ENCODE data around the gene THRB.

THRB gene

GRCh38 chr3:24372559-24373197 is 122.0 kb downstream of the THRB start:
- DNase-seq = no peak

GRCh38 chr3:24370352-24371090 is 124.1 kb downstream of the THRB start:
- DNase-seq = no peak

- DNase-seq = no peak
Measured at GRCh38 chr3:24368605-24369004, 126.0 kb downstream of the THRB start.

GRCh38 chr3:24367664-24368264 is 126.9 kb downstream of the THRB start:
- DNase-seq = no peak

GRCh38 chr3:24367216-24367615 is 127.4 kb downstream of the THRB start:
- DNase-seq = no peak

- DNase-seq = no peak
Measured at GRCh38 chr3:24365168-24365567, 129.5 kb downstream of the THRB start.

- no peak for DNase-seq
Measured at GRCh38 chr3:24364359-24364758, 130.3 kb downstream of the THRB start.

DNA sequence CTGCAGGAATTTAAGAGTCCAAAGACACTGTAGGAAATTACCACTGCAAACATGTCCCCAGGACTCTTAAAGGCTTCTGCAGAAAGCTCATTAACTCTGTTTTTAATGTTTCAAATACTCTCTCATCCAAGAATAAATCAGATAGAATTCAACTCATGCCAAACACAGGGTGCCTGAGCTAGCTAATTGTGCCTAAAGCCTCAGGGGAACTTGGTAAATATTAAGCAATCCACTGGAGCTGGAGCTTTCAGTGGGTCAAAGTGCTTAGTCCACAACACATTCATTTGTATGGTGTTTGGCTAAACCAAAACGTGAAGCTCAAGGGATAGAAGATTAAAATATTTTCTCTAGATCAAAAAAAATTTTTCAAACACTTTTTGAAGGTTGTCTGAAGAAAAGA is 131.4 kb downstream of the THRB start:
- no peak for DNase-seq

DNA sequence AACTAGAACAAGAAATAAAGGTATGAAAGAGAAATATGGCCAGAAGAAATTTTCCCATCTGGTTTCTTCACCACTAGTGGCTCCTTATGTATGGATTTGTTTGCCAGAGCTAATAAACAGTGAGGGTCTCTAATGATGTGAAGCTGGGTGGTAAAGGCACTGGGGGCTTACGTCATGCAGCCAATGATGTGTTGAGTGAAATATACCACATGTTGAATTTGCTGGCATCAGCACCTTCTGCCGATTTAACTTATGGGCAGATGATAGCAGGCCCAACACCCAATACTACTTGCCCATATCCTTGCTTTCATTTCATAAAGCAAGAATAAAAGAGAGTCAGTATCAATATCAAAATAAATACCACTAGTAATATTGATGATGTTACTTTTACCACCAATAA is 133.0 kb downstream of the THRB start:
- DNase-seq = no peak

GRCh38 chr3:24360957-24361356 is 133.7 kb downstream of the THRB start:
- DNase-seq = no peak

- no peak for DNase-seq
Measured at GRCh38 chr3:24359645-24360462, 134.8 kb downstream of the THRB start.

DNA sequence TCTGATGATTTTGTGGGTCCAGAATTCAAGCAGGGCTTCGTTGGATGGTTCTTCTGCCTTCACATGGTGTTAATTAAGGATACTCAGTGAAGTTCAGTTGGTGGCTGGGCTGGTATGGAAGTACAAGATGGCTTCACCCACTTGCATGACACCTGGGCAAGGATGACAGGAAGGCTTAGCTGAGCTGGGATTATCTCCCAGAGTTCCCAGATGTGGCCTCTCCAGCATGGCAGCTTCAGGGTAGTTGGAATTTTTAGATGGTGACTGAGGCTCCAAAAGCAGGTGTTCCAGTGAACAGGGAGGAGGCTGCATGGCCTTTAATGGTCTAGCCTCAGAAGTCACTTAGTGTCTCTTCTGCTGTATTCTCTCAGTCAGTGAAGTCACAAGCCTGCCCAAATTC is 135.5 kb downstream of the THRB start:
- DNase-seq = no peak

DNA sequence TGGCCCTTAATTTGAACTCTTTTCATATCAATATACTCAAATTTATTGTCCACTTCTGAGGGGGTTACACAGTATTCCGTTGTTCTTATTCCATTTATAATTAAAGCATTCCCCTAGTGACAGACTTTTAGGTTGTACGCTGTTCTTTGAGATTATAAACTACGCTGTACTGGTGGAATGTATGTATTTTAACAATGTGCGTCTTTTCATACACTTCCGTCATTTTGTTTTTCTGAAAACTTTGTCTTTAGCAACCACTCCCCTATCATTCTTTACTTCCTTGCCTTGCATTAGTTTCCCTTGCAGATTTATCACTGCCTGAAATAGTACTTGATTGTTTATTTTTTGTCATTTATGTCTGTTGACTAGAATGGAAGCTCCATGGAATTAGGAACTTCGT is 137.0 kb downstream of the THRB start:
- DNase-seq = no peak

DNA sequence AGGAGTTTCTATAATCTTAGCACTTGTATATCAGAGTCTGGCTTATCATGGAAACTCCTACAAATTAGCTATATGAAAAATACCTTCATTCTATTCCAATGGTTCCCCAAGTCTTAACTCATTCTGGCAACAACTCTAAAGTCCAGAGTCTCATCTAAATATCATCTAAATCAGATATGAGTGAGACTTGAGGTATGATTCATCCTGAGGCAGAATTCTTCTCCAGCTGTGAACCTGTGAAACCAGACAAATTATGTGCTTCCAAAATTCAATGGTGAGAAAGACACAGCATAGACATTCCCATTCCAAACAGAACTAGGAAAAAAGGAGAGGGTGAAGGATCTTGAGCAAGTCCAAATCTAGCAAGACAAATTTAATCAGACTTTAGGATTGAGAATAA is 138.8 kb downstream of the THRB start:
- no peak for DNase-seq

- DNase-seq = no peak
Measured at GRCh38 chr3:24354230-24354629, 140.4 kb downstream of the THRB start.

DNA sequence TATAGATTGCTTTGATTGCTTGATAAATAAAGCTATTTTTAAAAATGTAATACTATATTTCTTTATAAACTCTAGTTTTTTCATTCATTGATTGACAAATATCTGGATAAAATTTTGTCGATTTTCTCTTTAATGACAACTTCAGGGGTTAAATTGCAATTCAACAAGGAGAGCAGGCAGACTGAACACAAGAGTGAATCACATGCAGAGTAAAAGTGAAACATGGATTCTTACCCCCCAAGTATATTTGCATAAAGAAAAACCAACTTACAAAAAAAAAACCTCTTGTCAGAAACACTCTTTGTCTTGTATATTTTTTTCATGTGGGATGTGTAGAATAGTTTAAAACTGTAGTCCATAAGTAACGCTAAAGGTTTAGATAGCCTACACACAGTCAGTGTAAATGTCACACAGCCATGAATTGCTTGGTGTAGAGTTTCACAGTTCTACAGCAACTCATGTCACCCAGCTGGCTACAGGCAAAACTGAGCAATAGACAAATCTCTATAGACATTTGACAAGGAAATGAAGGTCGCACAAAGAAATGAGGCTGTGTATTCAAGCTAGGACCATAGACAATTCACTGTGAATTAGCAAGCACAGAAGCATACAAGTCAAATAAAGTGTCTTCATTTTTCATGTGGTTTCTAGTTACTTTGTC is 141.6 kb downstream of the THRB start:
- no peak for DNase-seq

- no peak for DNase-seq
Measured at GRCh38 chr3:24351779-24352469, 142.7 kb downstream of the THRB start.

- DNase-seq = no peak
Measured at GRCh38 chr3:24349367-24350019, 145.2 kb downstream of the THRB start.

- DNase-seq = no peak
Measured at GRCh38 chr3:24348348-24348747, 146.3 kb downstream of the THRB start.

DNA sequence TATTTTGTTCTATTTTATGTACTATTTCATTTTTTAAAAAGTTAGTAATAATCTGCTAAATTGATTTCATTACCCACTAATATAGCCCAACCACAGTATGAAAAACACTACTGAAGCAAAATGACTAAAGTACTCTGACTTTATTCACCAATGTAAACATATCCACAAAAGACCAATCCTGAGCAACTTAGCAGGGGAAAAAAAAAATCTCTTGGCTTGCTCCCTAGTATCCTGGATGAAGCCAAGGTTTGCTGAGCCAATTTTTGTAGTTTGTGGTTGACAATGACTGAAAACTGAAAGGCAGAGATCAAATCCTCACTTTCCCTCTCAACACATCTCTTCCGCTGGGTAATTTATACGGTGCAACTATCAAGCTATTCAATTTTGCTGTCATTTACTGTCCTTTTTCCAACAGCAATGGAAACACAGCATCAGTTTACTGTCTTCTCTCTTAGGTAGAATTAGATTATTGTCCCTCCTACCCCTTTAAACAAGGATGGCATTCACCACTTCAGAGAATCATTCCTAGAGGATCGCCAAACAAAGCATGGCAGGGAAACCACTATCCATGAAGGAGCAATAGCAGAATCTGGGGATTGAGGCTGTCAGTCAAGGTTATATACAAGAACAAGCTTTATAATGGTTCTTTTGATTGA is 149.7 kb downstream of the THRB start:
- DNase-seq = no peak

GRCh38 chr3:24343084-24343783 is 151.4 kb downstream of the THRB start:
- DNase-seq = no peak
